IPS-18a (cell line): Measurements from ENCODE around the gene LYPD1.

Experiments
- H3K27ac ChIP-seq: one replicate; pipeline ENCODE4 v1.5.1; 2013; ENCODE audit warnings: low read length
- H3K27me3 ChIP-seq: one replicate; pipeline ENCODE4 v1.6.1; 2013; ENCODE audit warnings: mild to moderate bottlenecking, low read length; ENCODE audit not compliant: control insufficient read depth, insufficient read depth
- H3K36me3 ChIP-seq: one replicate; pipeline ENCODE4 v1.6.1; 2013; ENCODE audit warnings: low read depth, low read length; ENCODE audit not compliant: control insufficient read depth
- H3K4me1 ChIP-seq: one replicate; pipeline ENCODE4 v1.6.1; 2013; ENCODE audit warnings: low read depth, low read length; ENCODE audit not compliant: control insufficient read depth
- H3K4me3 ChIP-seq: one replicate; pipeline ENCODE4 v1.5.1; 2013; ENCODE audit warnings: low read length
- H3K9ac ChIP-seq: one replicate; pipeline ENCODE4 v1.6.1; 2013; ENCODE audit warnings: mild to moderate bottlenecking, low read length, moderate library complexity
- H3K9me3 ChIP-seq: one replicate; pipeline ENCODE4 v1.6.1; 2013; ENCODE audit warnings: low read depth, low read length; ENCODE audit not compliant: control insufficient read depth

LYPD1 gene

GRCh38 chr2:132621131-132621875 lies 48.7 kb downstream of the LYPD1 start:
- Histone ChIP-seq H3K4me3 (no peak overlapping the region), H3K36me3 (no peaks in the 10 kb centered on the region), H3K27me3 (no peaks in the 10 kb centered on the region), H3K9me3 (no peaks in the 10 kb centered on the region), H3K27ac (no peak overlapping the region), H3K9ac (no peak overlapping the region), H3K4me1 (peaks cover 8% of the 10 kb centered on the region)

GRCh38 chr2:132620115-132620514 lies 49.9 kb downstream of the LYPD1 start:
- Histone ChIP-seq H3K9me3 (no peaks in the 10 kb centered on the region), H3K4me1 (peaks cover 8% of the 10 kb centered on the region), H3K9ac (no peak overlapping the region), H3K4me3 (no peak overlapping the region), H3K27me3 (no peaks in the 10 kb centered on the region), H3K27ac (no peak overlapping the region), H3K36me3 (no peaks in the 10 kb centered on the region)

- no peak overlapping the region for H3K27ac ChIP-seq
- no peaks in the 10 kb centered on the region for H3K27me3 ChIP-seq
- no peak overlapping the region for H3K4me3 ChIP-seq
- H3K9me3 ChIP-seq = no peaks in the 10 kb centered on the region
- H3K36me3 ChIP-seq = no peaks in the 10 kb centered on the region
- peaks cover 4% of the 10 kb centered on the region for H3K4me1 ChIP-seq
- H3K9ac ChIP-seq = no peak overlapping the region
Observed at GRCh38 chr2:132618734-132619133, 51.3 kb downstream of the LYPD1 start.

- Histone ChIP-seq H3K27me3 (no peaks in the 10 kb centered on the region), H3K9ac (no peak overlapping the region), H3K4me3 (no peak overlapping the region), H3K9me3 (no peaks in the 10 kb centered on the region), H3K27ac (no peak overlapping the region), H3K4me1 (no peaks in the 10 kb centered on the region), H3K36me3 (no peaks in the 10 kb centered on the region)
Observed at GRCh38 chr2:132617989-132618388, 52.0 kb downstream of the LYPD1 start.

GRCh38 chr2:132615329-132616085 lies 54.5 kb downstream of the LYPD1 start:
- Histone ChIP-seq H3K4me3 (no peak overlapping the region), H3K4me1 (no peaks in the 10 kb centered on the region), H3K27ac (no peak overlapping the region), H3K9ac (no peak overlapping the region), H3K9me3 (no peaks in the 10 kb centered on the region), H3K36me3 (no peaks in the 10 kb centered on the region), H3K27me3 (no peaks in the 10 kb centered on the region)

GRCh38 chr2:132611719-132612118 lies 58.3 kb downstream of the LYPD1 start:
- Histone ChIP-seq H3K36me3 (no peaks in the 10 kb centered on the region), H3K9me3 (no peaks in the 10 kb centered on the region), H3K4me1 (no peaks in the 10 kb centered on the region), H3K27me3 (no peaks in the 10 kb centered on the region), H3K27ac (no peak overlapping the region), H3K9ac (no peak overlapping the region), H3K4me3 (no peak overlapping the region)

- no peaks in the 10 kb centered on the region for H3K9me3 ChIP-seq
- no peaks in the 10 kb centered on the region for H3K36me3 ChIP-seq
- H3K4me1 ChIP-seq = peaks cover 4% of the 10 kb centered on the region
- no peak overlapping the region for H3K27ac ChIP-seq
- no peak overlapping the region for H3K9ac ChIP-seq
- no peaks in the 10 kb centered on the region for H3K27me3 ChIP-seq
- no peak overlapping the region for H3K4me3 ChIP-seq
Observed at GRCh38 chr2:132609101-132609890, 60.7 kb downstream of the LYPD1 start.

GRCh38 chr2:132608311-132608710 lies 61.7 kb downstream of the LYPD1 start:
- no peaks in the 10 kb centered on the region for H3K27me3 ChIP-seq
- peaks cover 4% of the 10 kb centered on the region for H3K4me1 ChIP-seq
- no peak overlapping the region for H3K27ac ChIP-seq
- no peak overlapping the region for H3K4me3 ChIP-seq
- H3K9ac ChIP-seq = no peak overlapping the region
- H3K36me3 ChIP-seq = no peaks in the 10 kb centered on the region
- no peaks in the 10 kb centered on the region for H3K9me3 ChIP-seq

GRCh38 chr2:132607426-132608090 lies 62.4 kb downstream of the LYPD1 start:
- Histone ChIP-seq H3K36me3 (no peaks in the 10 kb centered on the region), H3K27ac (no peak overlapping the region), H3K9me3 (no peaks in the 10 kb centered on the region), H3K4me1 (peaks cover 4% of the 10 kb centered on the region), H3K27me3 (no peaks in the 10 kb centered on the region), H3K4me3 (no peak overlapping the region), H3K9ac (no peak overlapping the region)

- Histone ChIP-seq H3K4me3 (no peak overlapping the region), H3K36me3 (no peaks in the 10 kb centered on the region), H3K9ac (no peak overlapping the region), H3K4me1 (peaks cover 4% of the 10 kb centered on the region), H3K27me3 (no peaks in the 10 kb centered on the region), H3K27ac (no peak overlapping the region), H3K9me3 (no peaks in the 10 kb centered on the region)
Observed at GRCh38 chr2:132606649-132607048, 63.4 kb downstream of the LYPD1 start.
